ENCODE data around the gene CPNE5. TPM values are rescaled to one million over a fixed set of nuclear protein-coding genes. Genes with fewer than 3 reads are reported as not detected.

Gene CPNE5
- total and polyA plus RNA-seq, 7 donors: 0.99 to 11.6 (median 3.8) TPM

DNA sequence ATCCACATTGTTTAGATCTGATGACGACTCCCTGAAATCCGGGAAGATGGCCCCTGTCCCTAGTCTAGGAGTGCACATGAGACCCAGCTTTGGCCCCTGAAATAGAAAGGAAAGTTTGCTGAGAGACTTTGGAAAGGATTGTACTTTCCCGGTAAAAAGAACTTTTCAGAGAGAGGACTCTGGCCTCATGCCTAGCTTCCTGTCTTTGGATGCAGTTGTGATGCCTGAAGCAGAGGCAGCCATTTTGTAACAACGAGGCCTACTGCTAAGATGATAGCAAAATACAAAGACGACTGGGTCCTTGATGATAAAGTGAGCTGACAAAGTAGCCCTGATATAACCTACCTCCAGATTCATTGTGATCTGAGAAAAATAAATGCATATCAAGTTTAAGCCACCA, 6.9 kb downstream of the CPNE5 start:
- TF ChIP-seq CTCF (IDR thresholded peaks at IDR 0.05) (no peak), POLR2AphosphoS5 (IDR thresholded peaks at IDR 0.05) (no peak), POLR2A (IDR thresholded peaks at IDR 0.05) (no peak), EP300 (IDR thresholded peaks at IDR 0.05) (no peak)
- Histone ChIP-seq H3K27me3 (no peaks in the 10 kb centered on the region), H3K36me3 (no peaks in the 10 kb centered on the region), H3K4me3 (no peak overlapping the region), H3K9me3 (no peaks in the 10 kb centered on the region), H3K4me1 (peaks cover 0 to 19% (median 12%) of the 10 kb centered on the region in 4 donors), H3K27ac (no peak overlapping the region)
- no peak for DNase-seq
- intact Hi-C loops (cut with DNase I): no loop called here
- 95% methylated on average over 5 of the region's 5 CpGs for whole genome bisulfite sequencing, 2 donors

DNA sequence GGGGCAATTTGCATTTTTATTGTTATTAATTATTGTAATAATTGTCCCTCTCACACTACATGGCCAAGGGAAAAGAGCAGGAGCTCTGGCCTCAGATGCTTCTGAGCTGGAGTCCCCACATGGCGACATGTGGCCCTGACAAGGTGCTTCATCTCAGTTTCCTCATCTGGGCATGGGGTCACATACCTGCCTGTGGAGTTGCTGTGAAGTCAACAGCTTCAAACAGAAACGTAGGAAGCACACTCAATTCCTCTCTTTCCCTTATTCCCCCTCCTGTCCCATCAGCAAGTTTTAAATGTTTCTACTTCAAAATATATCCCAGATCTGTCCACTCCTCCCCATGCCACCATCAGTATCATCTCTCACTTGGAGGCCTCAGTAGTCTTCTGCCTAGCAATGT, 8.7 kb downstream of the CPNE5 start:
- no peak for DNase-seq
- no peak overlapping the region for H3K4me3 ChIP-seq
- H3K27me3 ChIP-seq: no peaks in the 10 kb centered on the region
- TF ChIP-seq POLR2A (IDR thresholded peaks at IDR 0.05): no peak
- no peak for TF ChIP-seq CTCF (IDR thresholded peaks at IDR 0.05)
- no peak for TF ChIP-seq POLR2AphosphoS5 (IDR thresholded peaks at IDR 0.05)
- no peak for TF ChIP-seq EP300 (IDR thresholded peaks at IDR 0.05)
- H3K4me1 ChIP-seq: peaks cover 0 to 21% (median 12%) of the 10 kb centered on the region in 4 donors
- no peaks in the 10 kb centered on the region for H3K36me3 ChIP-seq
- intact Hi-C loops (cut with DNase I): no loop called here
- no peaks in the 10 kb centered on the region for H3K9me3 ChIP-seq
- WGBS, 2 donors: 73 to 81% methylated on average over 2 of the region's 2 CpGs
- H3K27ac ChIP-seq: peak overlapping the region in 3 of 4 donors; percentile 34 to 51 (median 38)

GRCh38 chr6:36829919-36830544, 9.2 kb downstream of the CPNE5 start:
- H3K27ac ChIP-seq: peak overlapping the region in 3 of 4 donors; percentile 34 to 51 (median 38)
- H3K36me3 ChIP-seq: no peaks in the 10 kb centered on the region
- intact Hi-C loops (cut with DNase I): no loop called here
- H3K9me3 ChIP-seq: no peaks in the 10 kb centered on the region
- no peak overlapping the region for H3K4me3 ChIP-seq
- TF ChIP-seq POLR2AphosphoS5 (IDR thresholded peaks at IDR 0.05): no peak
- TF ChIP-seq EP300 (IDR thresholded peaks at IDR 0.05): no peak
- TF ChIP-seq POLR2A (IDR thresholded peaks at IDR 0.05): no peak
- TF ChIP-seq CTCF (IDR thresholded peaks at IDR 0.05): no peak
- no peaks in the 10 kb centered on the region for H3K27me3 ChIP-seq
- 16 to 57% methylated on average over 11 of the region's 11 CpGs for WGBS, 2 donors
- peaks cover 0 to 21% (median 12%) of the 10 kb centered on the region in 4 donors for H3K4me1 ChIP-seq
- peak; percentile 92 for DNase-seq

DNA sequence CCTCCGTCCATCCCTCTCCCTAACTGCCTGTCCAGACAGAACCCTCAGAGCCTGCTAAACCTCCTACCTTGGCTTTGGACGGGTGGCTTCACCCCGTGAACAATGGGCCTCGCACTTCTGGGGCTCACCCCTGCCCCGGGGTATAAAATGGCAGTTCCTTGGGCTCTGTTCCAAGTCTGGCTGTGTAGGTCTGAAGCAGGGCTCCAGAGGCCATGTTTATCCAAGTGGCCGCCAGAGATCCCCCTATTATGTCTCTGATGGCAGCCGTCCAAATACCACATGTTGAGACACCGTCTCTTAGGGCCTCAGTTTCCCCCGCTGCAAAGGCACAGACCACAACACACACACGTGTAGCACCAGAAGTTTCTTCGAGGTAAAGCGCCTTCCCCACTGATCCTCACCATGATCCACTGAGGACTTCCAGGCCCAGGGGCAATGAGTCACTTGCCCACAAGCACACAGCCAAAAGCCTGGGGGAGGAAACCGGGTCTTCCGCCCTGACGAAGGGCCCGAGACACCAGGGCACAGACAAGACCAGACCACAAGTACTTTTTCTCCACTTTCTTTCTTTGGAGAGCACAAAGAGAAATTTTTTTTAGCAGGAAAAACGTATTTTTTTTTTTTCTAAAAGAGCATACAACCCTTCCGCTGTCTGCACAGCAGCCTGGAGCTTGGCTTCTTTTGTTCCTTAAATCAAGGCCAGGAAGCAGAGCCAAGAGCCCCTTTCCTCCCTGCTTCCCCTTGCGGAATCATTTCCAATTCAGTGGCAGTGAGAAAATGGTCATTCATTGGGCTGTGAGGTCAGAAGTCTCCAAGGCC, 11.8 kb downstream of the CPNE5 start:
- Histone ChIP-seq H3K36me3 (no peaks in the 10 kb centered on the region), H3K4me1 (peaks cover 0 to 21% (median 12%) of the 10 kb centered on the region in 4 donors), H3K27ac (peak overlapping the region; percentile 11 to 44 (median 38)), H3K4me3 (no peak overlapping the region), H3K9me3 (no peaks in the 10 kb centered on the region), H3K27me3 (no peaks in the 10 kb centered on the region)
- DNase-seq: peak; percentile 71
- no peak for TF ChIP-seq POLR2A (IDR thresholded peaks at IDR 0.05)
- no peak for TF ChIP-seq CTCF (IDR thresholded peaks at IDR 0.05)
- no peak for TF ChIP-seq EP300 (IDR thresholded peaks at IDR 0.05)
- no peak for TF ChIP-seq POLR2AphosphoS5 (IDR thresholded peaks at IDR 0.05)
- intact Hi-C loops (cut with DNase I): no loop called here
- 51 to 76% methylated on average over 19 of the region's 19 CpGs for WGBS, 2 donors

Measured in sigmoid colon (tissue), 7 donors.